GM21381 (cell line): Measurements from ENCODE around the gene NTN1.
"Not testable (repeated sequence)": the region's sequence is repeated elsewhere in the genome, so short reads cannot be mapped to it uniquely, and the experiment has no call there.

Source experiments
- ATAC-seq: cut with Tn5 transposase; IDR thresholded peaks from one replicate; pipeline ENCODE4 v1.9.1; 2021; ENCODE audit warnings: mild to moderate bottlenecking, moderate library complexity; ENCODE audit not compliant: unreplicated experiment

NTN1 gene

DNA sequence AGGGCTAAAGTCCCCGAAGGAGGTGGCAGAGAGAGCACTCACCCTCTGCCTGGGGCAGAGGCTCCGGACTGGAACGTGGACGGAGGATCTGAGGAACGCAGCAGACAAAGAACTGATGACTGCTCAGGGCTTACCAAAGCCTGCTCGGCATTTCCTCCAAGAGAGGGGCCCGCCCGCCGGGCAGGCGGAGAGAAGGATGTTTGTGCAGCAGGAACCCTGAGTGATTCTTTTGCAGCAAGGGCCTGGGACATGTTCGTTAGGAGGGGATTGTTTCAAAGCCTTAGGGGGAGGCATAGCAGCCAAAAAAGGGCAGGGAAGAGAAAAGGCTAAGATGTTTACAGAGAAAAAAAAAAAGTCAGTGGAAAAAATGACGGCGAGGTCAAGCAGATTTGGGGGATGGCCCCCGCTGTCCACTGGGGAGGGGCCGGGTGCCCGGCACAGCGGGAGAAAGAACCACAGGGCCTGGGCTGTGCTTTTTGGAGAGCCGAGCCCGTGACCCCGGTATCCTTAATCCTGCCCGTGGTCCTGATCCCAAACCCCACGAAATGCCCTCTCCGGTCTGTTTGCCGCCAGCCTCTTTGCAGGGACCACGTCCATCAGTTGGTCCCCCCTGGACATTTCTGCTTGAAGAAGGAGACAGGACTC, 129.3 kb downstream of the NTN1 start:
- ATAC-seq: no peak

DNA sequence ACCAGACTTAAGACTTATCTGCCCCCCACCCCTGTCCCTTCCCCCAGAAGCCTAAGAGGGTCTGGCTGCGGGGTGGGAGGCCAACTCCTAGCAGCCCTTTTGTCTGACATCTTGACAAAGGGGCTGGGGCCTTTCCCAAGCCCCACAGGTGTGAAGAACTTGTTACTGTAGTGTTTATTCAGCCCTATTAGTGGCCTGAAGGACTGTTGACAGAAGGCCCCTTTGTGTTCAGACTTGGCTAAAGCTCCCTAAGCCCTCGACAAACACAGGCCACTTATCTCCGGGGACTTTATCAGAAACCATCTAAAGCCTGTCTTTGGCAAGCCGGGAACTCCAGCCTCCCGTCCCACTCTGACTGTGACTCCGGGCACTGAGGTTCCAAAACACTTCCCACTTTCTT, 129.8 kb downstream of the NTN1 start:
- no peak for ATAC-seq

DNA sequence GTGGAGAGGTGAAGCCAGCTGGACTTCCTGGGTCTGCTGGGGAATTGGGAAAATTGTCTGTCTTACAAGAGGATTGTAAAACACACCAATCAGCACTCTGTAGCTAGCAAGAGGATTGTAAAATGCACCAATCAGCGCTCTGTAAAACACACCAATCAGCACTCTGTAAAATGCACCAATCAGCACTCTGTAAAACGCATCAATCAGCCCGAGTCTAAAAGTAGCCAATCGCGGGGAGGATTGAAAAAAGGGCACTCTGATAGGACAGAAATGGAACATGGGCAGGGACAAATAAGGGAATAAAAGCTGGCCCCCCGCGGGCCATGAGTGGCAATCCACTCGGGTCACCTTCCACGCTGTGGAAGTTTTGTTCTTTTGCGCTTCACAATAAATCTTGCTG, 130.4 kb downstream of the NTN1 start:
- not testable (repeated sequence) for ATAC-seq

DNA sequence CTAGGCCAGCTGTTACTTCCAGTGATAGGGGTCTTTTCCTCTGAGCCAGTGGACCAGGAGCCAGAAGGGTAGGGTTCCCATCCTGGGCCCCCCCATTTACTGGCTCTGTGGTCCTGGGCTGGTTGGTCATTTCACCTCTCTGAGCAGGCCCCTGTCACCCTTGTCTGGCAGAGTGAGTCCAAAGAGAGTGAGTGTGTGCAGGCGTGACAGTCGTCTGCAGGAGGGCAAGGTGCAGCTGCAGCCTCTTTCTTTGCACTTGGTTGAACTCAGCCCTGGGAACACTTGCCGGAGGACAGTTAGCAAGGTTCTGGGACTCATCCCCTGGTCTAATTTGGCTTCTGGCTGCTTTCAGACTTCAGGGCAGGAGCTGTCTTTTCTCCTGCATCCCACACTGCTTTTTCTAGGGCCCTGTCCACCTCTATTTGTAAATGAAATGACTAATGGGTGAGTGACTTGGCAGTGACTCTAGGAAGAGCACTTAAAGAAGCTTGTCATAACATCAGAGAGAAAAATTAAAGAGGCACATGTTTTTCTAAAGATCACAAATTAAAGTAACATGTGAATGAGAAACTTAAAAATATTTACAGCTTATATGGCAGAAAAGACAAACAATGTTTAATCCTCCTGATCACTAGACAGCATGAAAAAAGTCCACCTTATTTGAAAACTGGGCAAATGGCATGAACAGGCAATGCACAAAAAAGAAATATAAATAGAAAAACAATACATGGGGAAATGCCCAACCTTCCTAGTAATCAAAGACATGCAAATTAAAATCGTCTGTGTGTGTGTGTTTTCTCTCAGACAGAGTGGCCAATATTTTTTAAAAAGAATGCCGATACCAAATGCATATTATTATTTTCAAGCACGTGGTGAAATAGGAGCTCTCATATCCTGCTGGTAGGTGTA, 137.5 kb downstream of the NTN1 start:
- ATAC-seq: no peak

DNA sequence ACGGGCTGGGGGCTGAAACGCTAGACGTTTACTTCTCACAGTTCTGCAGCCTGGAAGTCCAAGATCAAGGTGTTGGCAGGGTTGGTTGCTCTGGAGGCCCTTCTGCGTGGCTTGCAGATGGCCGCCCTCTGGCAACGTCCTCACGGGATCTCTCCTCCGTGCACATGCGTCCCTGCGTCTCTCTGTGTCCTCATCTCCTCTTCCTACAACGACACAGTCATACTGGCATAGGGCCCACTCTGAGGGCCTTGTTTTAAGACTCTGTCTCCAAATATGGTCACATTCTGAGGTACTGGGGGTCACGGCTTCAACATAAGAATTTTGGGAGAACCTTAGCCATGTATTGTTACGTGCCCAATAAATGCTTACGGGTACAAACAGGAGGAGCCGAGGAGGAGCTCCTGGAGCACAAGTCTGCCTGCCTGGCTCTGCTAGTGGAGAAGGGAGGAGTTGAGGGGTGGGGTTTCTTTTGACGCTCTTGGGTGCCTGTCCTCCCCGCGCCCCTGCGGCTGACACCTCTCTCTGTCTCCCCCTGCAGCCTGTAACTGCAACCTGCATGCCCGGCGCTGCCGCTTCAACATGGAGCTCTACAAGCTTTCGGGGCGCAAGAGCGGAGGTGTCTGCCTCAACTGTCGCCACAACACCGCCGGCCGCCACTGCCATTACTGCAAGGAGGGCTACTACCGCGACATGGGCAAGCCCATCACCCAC, 141.1 kb downstream of the NTN1 start:
- ATAC-seq: no peak

DNA sequence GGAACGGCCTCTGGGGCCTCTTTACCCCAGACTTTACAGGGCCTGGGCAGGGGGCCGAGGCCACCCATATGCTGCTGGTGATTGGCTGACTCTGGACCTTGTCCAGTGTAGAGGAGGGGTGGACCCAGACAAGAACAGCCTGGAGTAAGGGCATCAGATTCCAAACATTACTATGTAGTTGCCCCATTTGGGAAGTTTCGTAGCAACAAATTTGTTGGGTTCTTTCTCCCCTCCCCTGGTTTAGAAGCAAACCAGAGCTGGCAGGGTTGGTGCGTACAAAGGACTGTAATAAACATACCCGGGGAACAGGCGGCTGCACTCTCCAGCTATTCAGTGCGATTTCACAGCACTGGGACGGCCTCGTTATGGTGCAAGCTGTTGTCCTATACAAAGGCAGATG, 145.5 kb downstream of the NTN1 start:
- no peak for ATAC-seq

DNA sequence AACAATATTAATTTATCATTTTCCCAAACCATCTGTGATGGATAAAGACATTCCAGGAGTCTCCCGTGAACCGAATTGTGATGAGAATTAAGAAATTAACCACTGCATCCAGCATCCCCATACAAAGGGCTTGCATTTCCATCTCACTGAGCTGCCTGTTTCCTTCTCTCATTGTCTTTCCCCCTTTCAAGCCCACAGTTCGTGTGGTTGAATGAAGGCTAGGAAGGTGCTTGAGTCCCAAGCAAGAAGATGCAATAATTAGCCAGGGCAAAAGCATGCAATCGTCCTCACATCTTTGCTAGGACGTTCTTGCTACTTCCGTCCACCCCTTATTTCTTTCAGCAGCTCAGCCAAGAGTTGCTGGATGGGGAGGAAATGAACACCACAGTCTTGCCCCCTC, 146.1 kb downstream of the NTN1 start:
- no peak for ATAC-seq

DNA sequence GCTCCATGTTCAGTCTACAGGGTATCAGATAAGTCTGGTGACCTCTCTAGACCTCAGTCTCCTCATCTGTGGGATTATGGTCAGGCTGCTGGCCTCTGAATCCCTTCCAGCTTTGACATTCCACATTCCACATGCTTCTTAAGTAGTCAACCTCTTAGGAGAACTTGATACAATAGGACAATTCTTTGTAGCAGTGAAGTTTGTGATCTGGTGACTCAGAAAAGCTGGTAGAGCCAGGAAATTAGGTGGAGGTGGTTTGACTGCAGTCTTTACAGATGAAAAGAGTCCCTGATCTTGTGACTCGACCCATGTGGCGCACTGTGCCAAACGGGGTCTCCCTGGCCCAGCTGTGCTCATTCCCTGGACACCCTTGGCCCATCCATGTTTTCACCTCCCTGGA, 147.8 kb downstream of the NTN1 start:
- ATAC-seq: no peak

DNA sequence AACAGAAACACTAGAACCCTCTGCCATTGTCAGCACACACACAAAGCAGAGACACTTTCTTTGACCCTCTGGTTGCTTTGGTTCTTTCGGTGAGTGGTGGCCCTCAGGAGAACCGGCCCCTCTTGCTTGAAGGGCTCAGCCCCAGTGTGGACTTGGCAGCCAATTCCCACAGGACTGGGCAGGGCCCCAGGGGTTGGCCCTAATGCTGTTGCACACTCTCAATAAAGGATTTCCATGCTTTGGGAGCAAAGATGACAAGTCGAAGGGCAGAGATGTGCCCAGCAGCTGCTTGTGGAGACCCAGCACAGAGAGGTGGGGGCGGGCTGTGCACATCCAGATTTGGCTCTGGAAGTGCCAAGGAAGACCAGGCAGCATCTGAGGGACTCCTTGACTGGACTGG, 149.0 kb downstream of the NTN1 start:
- ATAC-seq: no peak

DNA sequence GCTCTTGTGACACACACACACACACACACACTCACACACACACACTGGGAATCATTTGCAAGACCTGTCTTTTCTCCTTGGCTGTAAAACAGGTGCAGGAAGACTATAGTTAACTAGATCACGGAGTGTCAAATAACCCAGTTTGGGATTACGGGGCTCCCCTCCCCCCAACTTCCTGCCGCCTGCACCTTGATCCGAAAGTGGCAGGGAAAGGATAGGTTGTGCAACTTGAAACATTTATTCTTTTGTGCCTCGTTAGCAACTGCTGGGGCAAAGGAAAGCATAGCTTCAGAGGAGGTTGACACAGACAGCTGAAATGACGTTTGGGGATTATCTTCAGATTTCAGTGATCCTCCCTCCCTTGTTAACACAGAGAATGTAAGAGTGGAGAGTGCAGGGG, 149.5 kb downstream of the NTN1 start:
- ATAC-seq: no peak

DNA sequence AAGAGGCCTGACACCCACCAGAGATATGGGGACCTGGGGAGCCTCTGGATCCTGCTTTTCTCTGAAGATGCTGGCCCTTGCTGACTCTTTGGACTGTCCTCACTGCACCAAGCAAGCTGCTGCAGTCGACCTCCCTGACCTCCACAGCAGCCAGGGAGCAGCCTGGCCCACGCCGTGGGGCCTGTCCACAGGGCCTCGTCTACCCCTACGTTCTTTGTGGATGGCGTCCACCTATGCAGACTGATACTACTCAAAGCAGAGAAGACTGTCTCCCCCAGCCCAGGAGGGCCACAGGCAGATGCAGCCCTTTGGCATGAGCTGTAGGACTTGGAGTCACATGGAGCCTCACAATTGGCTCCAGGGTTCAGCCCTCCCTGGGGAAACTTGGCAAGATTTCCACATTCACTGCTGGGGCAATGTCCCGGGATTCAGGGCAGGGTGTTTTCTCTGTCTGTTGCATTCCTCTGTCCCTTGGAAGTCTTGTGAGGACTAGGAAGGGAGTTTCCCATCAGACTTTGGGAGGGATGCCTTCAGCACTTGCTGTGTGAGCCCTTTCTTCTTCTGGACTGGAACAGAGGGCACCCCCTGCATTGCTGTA, 152.2 kb downstream of the NTN1 start:
- ATAC-seq: no peak

DNA sequence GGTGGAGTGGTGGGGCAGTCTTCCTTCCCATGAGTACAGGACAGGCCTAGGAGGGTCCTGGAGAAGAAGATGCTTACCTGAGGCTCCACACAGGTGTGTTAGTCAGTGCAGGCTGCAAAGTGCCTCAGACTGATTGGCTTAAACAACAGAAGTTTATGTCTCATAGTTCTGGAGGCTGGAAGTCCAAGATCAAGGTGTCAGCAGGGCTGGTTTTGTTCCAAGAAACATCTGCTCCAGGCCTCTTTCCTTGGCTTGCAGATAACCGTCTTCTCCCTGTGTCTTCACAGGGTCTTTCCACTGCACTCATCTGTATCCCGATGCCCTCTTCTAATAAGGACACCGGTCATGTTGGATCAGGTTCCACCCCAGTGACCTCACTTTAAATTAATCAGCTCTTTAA, 153.0 kb downstream of the NTN1 start:
- no peak for ATAC-seq

DNA sequence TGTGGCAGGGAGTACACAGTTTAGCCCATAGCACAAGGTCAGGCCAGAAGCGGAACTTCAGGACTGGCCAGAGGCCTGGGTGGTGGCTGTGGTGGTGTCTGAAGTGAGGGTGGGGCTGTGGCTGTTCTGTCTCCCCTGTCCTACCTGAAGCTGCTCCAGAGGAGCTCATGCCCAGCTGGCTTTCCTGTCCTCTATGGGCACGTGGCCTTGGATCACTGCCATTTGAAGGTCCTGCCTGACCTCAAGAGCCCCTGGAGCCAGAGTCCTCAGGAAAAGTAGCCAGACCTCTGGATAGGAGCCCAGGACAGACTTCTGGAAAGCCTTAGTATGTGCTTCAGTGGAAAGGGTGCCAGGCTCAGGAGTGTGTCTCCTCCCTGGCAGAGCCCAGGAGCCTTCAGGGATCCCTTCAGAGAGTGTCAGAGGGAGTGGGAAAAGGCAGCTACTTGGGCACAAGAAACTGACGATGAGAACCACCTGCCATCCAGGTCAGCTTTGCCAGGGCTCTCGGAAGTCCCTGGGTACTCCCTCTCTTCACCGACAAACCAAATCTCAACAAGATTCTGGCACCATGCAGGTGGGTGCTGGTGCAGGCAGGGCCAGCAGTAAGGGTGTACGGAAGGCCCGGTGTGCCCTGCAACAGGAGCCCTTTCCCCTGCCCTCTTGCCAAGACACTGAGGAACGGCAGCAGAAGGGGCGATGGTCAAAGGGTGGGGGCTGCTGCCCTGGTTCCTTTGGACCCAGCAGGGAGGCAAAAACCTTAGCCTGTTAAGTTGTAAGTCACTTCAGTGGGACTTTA, 153.7 kb downstream of the NTN1 start:
- no peak for ATAC-seq

DNA sequence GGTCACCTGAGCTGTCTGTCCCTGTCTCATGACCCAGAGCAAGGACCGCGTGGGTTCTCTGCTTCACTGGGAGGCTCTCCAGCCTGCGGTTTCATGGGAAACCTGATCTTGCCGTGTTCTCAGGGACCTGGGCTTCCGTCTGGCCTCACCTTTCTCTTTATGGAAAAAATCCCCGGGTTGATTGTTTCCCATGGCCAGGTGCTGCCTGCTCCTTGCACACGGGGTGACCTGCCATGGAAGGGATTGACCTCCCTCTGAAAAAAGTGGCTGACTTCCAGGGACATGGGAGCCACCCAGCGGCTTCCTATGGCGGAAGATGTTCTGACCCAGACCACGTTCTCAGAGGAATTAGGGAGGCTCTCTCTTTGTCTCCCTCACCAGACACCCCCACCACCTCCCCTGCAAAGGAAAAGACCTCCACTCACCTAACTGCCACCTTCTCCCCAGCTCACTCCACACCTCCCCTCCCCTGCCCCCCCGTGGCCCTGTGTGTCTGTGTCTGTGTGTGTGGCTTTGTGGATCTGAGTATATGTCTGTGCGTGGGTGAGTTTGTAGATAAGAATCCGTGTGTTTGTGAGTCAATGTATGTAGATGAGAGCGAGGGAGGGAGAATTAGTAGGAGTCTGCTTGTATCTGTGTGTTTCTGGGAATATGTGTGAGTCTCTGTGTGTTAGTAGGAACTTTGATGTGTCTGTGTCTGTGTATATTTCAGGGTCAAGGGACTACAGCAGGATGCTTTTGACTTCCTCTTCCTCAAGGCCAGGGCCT, 154.6 kb downstream of the NTN1 start:
- ATAC-seq: no peak

DNA sequence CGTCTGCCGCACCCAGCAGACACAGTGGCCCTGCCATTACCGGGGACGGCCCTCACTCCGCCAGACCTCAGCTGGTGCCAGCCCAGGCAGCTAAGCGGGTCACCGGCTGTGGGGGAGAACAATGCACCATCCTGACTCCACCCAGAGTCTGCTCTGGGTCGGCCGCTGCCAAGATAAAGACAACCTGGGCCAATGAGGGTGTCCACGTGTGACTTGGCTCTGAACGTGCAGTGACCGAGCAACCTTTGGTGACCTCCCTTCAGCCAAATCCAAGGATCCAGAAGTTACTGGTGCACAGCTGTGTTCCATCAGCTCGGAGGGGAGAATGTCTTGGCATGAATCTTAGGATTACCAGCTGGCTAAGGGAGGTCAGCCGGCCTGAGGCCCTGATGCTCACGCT, 155.9 kb downstream of the NTN1 start:
- no peak for ATAC-seq

DNA sequence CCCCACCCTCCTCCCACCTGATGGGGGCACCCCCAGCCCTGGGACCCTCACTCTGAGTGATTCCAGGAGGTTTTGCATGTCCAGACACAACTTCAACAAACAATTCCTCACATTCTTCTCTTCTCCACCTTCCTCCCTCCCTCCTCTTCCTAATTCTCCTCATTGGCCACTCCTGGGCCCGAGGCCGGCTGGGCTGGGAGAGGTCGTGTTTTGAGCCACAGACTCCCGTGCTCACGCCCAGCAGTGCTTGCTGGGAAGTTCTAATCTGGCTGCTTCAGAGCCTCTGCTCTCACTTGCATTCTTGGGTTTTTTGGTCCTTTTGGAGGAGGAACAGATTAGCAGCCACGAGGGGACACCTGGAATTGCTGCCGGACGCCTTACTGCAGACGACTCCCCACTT, 157.0 kb downstream of the NTN1 start:
- no peak for ATAC-seq

DNA sequence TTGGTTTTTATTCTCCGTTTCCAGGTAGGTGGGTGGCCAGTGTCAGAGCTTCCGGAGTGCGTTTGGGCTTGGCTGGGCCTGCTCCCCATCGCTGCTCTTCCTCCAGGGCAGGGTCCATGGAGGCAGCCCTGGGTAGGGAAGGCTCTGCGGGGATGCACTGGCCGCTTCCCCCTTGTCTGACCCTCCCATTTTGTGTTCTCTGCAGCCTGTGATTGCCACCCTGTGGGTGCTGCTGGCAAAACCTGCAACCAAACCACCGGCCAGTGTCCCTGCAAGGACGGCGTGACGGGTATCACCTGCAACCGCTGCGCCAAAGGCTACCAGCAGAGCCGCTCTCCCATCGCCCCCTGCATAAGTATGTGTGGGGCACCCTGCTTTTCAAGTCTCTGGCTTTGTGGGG, 158.3 kb downstream of the NTN1 start:
- ATAC-seq: no peak

DNA sequence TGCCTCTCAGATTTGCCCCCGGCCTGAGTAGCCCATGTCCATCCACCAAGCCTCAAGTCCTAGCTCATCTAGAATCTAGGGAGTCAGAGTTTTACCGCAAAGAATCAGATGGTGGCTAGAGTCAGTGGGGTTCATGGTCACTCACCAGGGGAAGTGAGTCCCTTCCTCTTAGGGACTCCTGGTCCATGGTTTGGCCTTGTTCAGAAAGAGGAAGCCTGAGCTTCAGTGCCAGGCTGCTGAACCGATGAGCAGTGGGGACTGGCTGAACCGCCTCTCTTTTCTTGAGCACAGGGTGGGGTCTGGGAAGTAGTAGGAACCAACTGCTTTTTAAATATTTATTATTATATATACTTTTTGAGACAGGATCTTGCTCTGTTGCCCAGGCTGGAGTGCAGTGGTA, 160.3 kb downstream of the NTN1 start:
- ATAC-seq: no peak

DNA sequence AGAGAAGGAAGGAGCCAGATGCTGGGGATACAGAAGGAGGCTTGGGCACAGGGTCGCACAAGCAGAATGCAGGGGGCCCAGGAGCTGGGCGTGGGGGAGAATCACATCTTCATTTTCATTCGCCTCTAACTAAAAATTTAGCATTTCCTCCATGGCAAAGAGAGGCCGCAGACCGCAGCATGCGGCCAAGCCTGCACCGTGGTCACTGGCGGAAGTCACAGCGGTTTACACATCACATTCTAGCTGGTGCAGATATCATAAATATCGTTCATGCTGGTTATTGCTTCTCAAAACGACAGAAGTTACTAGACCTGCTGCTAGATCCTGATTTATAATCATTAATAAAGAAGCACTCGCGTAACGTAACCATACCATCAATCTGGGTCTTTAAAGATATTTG, 162.0 kb downstream of the NTN1 start:
- no peak for ATAC-seq

DNA sequence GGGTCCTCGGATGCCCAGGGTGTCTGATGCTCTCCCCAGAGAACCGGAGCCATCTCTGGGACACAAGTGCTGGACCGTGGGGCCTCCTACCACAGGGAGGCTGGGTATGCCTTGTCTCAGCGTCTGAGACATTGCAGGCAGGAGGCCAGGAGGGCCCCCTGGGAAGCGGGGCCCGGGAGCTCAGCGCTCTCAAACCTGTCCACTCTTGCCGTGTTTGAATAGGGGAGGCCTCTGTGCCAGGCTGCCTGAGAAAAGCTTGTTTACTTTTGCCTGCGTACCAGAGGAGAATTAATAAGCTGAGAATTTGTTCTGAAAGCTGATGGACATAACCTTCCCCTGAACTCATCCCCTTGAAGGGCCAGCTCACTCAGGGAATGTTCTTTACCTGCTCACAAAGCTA, 163.8 kb downstream of the NTN1 start:
- no peak for ATAC-seq
